HG03571 (cell line): ENCODE results near the gene SMAD6.
A peak's percentile ranks its signal among the peaks of the same experiment; 100 is the strongest.
"Not testable (repeated sequence)": the region's sequence is repeated elsewhere in the genome, so short reads cannot be mapped to it uniquely, and the experiment has no call there.

Source experiments
- ATAC-seq: cut with Tn5 transposase; IDR thresholded peaks from one replicate; pipeline ENCODE4 v1.9.1; 2021; ENCODE audit not compliant: unreplicated experiment

The SMAD6 gene

GRCh38 chr15:66675446-66675845, 26.6 kb upstream of the SMAD6 start:
- ATAC-seq: no peak

DNA sequence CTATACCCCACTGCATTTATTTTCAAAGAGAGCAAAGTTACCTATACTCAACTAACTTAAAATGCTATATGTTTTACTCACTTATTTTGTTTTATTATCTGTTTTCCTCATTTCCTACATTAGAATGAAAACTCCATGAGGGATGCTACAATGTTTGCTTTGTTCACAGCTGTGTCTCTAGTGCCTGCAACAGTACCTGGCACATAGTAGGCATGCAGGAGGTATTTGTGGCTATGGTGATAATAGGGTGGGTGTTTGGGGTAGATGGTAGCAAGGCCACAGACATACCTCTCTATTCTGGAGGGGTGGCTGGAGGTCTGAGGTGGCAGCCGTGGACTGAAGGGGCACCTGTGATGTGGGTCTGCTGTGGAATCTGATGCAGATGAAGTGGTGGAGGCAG, 24.7 kb upstream of the SMAD6 start:
- no peak for ATAC-seq

DNA sequence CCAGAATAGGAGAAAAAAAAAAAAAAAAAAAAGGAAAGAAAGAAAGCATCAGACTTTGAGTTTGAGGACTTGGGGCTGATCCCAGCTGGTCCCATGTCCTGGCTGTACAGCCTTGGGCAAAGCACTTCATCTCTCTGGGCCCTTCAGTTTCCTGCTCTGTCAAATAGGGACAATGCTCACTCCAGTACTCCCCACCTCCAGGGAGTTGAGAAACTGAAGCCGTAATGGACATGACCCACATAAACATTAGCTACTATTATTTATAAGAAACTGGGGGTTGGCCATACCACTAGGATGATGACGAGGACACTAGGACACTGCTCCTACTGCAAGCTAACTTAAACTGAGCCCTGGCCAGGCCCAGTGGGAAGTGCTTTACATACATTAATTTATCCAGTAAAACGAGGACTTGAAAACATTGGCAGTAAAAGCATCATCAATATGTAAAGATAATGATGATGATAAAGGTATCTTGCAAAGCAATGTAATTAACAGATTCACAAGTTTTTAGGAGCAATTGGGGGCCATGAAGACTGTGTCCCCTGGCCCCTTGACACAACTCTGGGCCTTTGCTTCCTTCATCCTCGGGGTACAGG, 22.9 kb upstream of the SMAD6 start:
- no peak for ATAC-seq

- no peak for ATAC-seq
These were observed 22.4 kb upstream of the SMAD6 start for GRCh38 chr15:66679657-66680108.

- ATAC-seq: no peak
These were observed 21.5 kb upstream of the SMAD6 start for GRCh38 chr15:66680502-66680901.

DNA sequence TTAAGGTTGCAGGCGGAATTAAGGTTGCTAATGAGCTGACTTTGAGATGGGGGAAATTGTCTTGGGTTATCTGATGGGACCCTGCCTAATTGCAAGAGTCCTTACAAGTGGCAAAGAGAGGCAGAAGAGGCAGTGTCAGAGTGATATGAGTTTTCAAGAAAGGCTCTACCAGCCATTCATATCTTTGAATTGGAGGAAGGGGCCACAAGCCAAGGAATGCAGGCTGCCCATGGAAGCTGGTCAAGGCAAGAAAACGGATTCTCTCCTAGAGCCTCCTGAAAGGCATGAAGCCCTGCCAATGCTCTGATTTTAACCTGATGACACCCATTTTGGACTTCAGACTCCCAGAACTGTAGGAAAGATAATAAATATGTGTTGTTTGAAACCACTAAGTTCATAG, 20.6 kb upstream of the SMAD6 start:
- ATAC-seq: no peak

- no peak for ATAC-seq
These were observed 19.8 kb upstream of the SMAD6 start for GRCh38 chr15:66682246-66682645.

- ATAC-seq: no peak
These were observed 19.2 kb upstream of the SMAD6 start for GRCh38 chr15:66682865-66683264.

DNA sequence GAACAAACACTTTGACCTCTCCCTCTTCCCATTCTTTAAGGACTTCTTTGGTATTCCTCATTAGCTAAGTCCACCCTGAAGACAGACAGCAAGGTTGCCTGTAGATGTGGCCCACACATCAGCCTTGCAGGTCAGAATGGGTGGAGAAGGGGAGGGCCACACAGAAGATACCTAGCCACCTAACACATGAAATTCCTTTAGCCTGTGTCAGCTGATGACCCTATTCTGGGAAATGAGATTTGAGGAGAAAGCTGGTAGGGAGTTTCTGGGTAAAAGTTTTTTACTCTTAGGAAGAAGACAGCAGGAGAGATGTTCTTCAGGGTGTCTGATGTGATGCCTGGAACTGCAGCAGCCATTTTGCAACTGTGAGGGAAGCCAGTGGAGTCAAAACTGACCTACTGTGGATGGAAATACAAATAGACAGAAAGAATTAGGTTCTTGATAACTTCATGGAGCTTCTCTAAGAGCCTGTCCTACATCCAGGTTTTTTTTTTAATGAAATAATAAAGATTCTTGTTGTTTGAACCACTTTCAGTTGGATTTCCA, 17.8 kb upstream of the SMAD6 start:
- no peak for ATAC-seq

- no peak for ATAC-seq
These were observed 16.3 kb upstream of the SMAD6 start for GRCh38 chr15:66685638-66686150.

DNA sequence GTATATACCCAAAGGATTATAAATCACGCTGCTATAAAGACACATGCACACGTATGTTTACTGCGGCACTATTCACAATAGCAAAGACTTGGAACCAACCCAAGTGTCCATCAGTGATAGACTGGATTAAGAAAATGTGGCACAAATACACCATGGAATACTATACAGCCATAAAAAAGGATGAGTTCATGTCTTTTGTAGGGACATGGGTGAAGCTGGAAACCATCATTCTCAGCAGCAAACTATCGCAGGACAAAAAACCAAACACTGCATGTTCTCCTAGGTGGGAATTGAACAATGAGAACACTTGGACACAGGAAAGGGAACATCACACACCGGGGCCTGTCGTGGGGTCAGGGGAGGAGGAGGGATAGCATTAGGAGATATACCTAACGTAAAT, 11.1 kb upstream of the SMAD6 start:
- not testable (repeated sequence) for ATAC-seq

DNA sequence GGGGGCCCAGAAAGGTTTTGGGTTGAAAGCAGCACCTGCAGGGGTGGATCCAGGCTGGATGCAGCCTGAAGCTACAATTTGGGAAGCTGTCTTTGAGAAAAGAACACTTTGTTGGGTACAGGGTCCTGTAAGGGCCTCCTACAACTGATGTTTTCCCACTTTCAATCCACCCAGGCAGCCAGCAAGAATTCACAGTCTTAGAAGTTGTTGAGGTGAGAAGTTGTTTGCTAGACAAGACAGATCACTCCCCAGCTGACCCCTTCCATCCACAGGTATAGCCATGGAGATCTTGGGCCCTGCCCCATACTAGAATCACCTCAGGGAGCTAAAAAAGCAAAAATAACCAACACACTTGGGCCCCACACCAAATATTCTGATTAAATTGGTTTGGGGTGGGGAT, 10.3 kb upstream of the SMAD6 start:
- no peak for ATAC-seq

DNA sequence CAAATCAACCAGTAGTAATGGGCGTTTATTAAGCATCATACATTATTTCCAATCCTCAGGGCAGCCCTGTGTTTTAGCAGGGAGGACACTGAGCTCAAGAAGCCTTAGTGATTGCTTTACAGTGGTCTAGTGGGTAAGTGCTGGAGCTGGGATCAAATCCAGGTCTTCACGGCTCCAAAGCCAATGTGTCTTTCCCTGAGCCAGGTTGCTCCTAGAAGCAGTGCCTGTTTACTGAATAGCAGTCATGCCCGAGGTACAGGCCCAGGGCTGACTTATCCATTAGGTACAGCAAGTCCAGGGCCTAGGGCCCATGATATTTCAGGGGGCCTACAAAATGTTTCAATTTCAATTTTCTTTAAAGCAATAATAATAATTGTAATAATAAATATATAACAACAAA, 9.6 kb upstream of the SMAD6 start:
- no peak for ATAC-seq

DNA sequence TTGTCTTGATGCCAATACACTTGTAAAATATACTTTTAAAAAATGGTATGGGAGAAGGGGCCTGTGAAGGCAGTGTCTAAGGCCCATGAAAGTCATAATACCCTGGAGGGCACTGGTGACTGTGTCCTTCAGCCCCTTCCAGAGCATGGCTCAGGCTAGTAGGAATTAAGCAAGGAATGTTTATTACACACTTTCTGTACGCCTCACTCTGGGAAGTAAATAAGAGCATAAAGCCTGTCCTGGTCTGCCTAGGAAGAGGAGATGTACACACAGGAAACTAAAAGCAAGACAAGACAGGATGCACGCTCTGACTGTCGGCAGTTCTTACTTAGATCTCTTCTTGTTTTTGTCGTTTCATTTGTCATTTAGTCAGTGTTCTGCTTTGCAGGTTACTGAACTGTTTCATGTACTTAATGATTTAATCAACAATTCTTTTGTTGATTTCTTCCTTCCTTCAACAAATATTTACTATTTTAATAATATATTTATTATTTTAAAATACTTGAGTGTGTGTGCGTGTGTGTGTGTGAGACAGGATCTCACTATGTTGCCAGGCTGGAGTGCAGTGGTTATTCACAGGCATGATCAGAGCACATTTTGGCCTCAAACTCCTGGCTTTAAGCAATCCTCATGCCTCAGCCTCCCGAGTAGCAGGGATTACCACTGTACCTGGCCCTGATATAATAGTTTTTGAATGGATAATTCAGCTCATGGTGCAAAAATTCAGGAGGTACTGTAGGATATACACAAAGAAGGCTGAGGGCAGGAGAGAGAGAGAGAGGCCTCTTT, 9.0 kb upstream of the SMAD6 start:
- peak; percentile 68 for ATAC-seq

GRCh38 chr15:66696770-66697169, 5.3 kb upstream of the SMAD6 start:
- ATAC-seq: no peak

GRCh38 chr15:66698318-66698961, 3.6 kb upstream of the SMAD6 start:
- no peak for ATAC-seq

DNA sequence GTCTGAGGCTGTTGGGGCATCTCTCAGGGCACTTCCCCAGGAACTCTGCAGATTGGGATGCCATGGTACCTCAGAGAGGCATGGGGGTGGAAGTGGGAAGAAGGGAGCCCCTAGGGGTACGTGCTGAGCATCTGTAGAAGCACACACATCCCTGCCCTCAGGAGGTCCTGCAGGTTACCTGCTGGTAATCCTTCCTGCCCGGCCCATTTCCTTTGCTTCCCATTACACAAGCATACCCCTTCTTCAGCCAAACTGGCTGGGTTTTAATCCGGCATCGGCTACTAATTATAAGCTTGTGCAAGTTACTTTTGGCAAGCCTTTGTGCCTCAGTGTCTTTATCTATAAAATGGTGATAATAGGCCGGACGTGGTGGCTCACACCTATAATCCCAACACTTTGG, 3.1 kb upstream of the SMAD6 start:
- ATAC-seq: no peak

GRCh38 chr15:66700412-66700801, 1.6 kb upstream of the SMAD6 start:
- ATAC-seq: no peak

GRCh38 chr15:66700802-66701421, 1.1 kb upstream of the SMAD6 start:
- ATAC-seq: peak; percentile 48

- peak; percentile 12 for ATAC-seq
These were observed 508 bp upstream of the SMAD6 start for GRCh38 chr15:66701422-66702034.
